SU-DHL-6 (cell line): ENCODE data around the gene ZDHHC20.

Experiments
- H2AFZ ChIP-seq: fragments of 200-600 bp; sonication (generic); 2 replicates; pipeline ENCODE4 v1.6.1; 2014; ENCODE audit warnings: low read depth, mild to moderate bottlenecking, moderate library complexity, mixed read lengths, antibody characterized with exemption, low read length; ENCODE audit not compliant: severe bottlenecking
- H3F3A ChIP-seq: fragments of 200-600 bp; shearing (Covaris generic); 2 replicates; pipeline ENCODE4 v1.6.0; 2016; ENCODE audit warnings: antibody characterized with exemption, mild to moderate bottlenecking; ENCODE audit not compliant: insufficient read depth
- H3K27ac ChIP-seq: fragments of 200-600 bp; sonication (generic); 2 replicates; pipeline ENCODE4 v1.5.1; 2016; ENCODE audit warnings: low read depth, mild to moderate bottlenecking, low read length, moderate library complexity, mixed read lengths
- H3K27me3 ChIP-seq: fragments of 200-600 bp; sonication (generic), shearing (Covaris generic); 2 replicates; pipeline ENCODE4 v1.6.0; 2014; ENCODE audit warnings: mild to moderate bottlenecking, low read length
- H3K36me3 ChIP-seq: fragments of 200-600 bp; sonication (generic); 2 replicates; pipeline ENCODE4 v1.6.1; 2014; ENCODE audit warnings: mild to moderate bottlenecking, low read length, mixed read lengths
- H3K4me2 ChIP-seq: fragments of 300-600, 200-600 bp; shearing (Covaris generic), sonication (generic); 2 replicates; pipeline ENCODE4 v1.6.0; 2014; ENCODE audit warnings: low read length, low read depth, mild to moderate bottlenecking; ENCODE audit not compliant: poor library complexity, severe bottlenecking
- H3K4me3 ChIP-seq: fragments of 200-600 bp; sonication (generic); 2 replicates; pipeline ENCODE4 v1.5.1; 2014; ENCODE audit warnings: antibody characterized with exemption, low read length, mild to moderate bottlenecking, mixed read lengths; ENCODE audit not compliant: insufficient read depth, poor library complexity, severe bottlenecking
- H3K79me2 ChIP-seq: fragments of 200-600 bp; sonication (generic); 2 replicates; pipeline ENCODE4 v1.6.1; 2014; ENCODE audit warnings: mild to moderate bottlenecking, low read length, moderate library complexity; ENCODE audit not compliant: insufficient read depth
- H3K9ac ChIP-seq: fragments of 200-600 bp; sonication (generic); 2 replicates; pipeline ENCODE4 v1.7.0; 2014; ENCODE audit warnings: mild to moderate bottlenecking, low read length
- H3K9me2 ChIP-seq: fragments of 200-600 bp; sonication (generic); replicated peaks from 2 replicates; pipeline ENCODE4 v1.6.1; 2014; ENCODE audit warnings: low read length; ENCODE audit not compliant: insufficient read depth
- H3K9me3 ChIP-seq: fragments of 200-600 bp; sonication (generic); 2 replicates; pipeline ENCODE4 v1.6.1; 2014; ENCODE audit warnings: low read length, mixed read lengths; ENCODE audit not compliant: insufficient read depth
- H4K20me1 ChIP-seq: fragments of 200-600 bp; sonication (generic); 2 replicates; pipeline ENCODE4 v1.6.1; 2014; ENCODE audit warnings: low read depth, mild to moderate bottlenecking, antibody characterized with exemption, low read length, moderate library complexity, mixed read lengths
- EZH2phosphoT487 ChIP-seq: fragments of 200-600 bp; sonication (generic), shearing (Covaris generic); conservative IDR thresholded peaks from 2 replicates; pipeline ENCODE4 v1.6.1; 2018; ENCODE audit warnings: mild to moderate bottlenecking, antibody characterized with exemption, low read length, moderate library complexity, mixed read lengths
- TF ChIP-seq, protein P1 (sequence below): fragments of 200-600 bp; sonication (generic); IDR thresholded peaks from one replicate; pipeline ENCODE4 v1.5.1; 2017; ENCODE audit warnings: antibody characterized with exemption, mild to moderate bottlenecking, low read length, moderate library complexity; ENCODE audit not compliant: insufficient read depth, poor library complexity, severe bottlenecking

Gene ZDHHC20

DNA sequence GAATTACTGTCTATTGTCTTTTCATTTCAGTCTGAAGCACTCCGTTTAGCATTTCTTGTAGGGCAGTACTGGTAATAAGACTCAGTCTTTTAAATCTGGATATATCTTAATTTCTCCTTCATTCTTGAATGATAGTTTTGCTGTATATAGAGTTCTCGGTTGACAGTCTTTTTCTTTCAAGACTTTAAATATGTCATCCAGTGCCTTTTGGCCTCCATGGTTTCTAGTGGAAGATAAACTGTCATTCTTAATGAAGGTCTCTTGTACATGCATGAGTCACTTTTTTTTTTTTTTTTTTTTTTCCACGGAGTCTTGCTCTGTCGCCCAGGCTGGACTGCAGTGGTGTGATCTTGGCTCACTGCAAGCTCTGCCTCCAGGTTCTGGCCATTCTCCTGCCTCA lies 27.2 kb upstream of the ZDHHC20 start:
- Histone ChIP-seq H3K27ac (no peak overlapping the region), H3K9me2 (no peaks in the 10 kb centered on the region), H3K4me2 (no peak overlapping the region), H3K79me2 (no peaks in the 10 kb centered on the region), H3K36me3 (peaks cover 8% of the 10 kb centered on the region; the same call in 1 of the 2 replicates), H2AFZ (no peak overlapping the region), H3K9me3 (no peaks in the 10 kb centered on the region), H3F3A (no peaks in the 10 kb centered on the region), H3K27me3 (no peaks in the 10 kb centered on the region), H3K9ac (no peak overlapping the region), H4K20me1 (no peaks in the 10 kb centered on the region), H3K4me3 (no peak overlapping the region)
- TF ChIP-seq EZH2phosphoT487: no peak
- TF ChIP-seq, protein P1, sequence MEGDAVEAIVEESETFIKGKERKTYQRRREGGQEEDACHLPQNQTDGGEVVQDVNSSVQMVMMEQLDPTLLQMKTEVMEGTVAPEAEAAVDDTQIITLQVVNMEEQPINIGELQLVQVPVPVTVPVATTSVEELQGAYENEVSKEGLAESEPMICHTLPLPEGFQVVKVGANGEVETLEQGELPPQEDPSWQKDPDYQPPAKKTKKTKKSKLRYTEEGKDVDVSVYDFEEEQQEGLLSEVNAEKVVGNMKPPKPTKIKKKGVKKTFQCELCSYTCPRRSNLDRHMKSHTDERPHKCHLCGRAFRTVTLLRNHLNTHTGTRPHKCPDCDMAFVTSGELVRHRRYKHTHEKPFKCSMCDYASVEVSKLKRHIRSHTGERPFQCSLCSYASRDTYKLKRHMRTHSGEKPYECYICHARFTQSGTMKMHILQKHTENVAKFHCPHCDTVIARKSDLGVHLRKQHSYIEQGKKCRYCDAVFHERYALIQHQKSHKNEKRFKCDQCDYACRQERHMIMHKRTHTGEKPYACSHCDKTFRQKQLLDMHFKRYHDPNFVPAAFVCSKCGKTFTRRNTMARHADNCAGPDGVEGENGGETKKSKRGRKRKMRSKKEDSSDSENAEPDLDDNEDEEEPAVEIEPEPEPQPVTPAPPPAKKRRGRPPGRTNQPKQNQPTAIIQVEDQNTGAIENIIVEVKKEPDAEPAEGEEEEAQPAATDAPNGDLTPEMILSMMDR: no peak

DNA sequence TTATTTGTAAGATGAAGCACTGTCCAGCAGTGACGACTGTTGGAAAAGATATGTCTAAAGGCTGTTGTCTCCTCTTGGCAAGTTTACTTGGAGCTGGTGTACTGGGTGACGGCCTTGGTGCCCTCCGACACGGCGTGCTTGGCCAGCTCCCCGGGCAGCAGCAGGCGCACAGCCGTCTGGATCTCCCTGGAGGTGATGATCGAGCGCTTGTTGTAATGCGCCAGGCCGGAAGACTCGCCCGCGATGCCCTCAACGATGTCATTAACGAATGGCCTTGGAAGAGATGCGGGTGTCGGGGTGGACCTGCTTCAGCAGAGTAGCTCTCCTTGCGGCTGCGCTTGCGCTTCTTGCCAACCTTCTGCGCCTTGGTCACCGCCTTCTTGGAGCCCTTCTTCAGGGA lies 24.6 kb upstream of the ZDHHC20 start:
- TF ChIP-seq EZH2phosphoT487: no peak
- TF ChIP-seq, protein P1: no peak
- no peak overlapping the region for H3K27ac ChIP-seq

DNA sequence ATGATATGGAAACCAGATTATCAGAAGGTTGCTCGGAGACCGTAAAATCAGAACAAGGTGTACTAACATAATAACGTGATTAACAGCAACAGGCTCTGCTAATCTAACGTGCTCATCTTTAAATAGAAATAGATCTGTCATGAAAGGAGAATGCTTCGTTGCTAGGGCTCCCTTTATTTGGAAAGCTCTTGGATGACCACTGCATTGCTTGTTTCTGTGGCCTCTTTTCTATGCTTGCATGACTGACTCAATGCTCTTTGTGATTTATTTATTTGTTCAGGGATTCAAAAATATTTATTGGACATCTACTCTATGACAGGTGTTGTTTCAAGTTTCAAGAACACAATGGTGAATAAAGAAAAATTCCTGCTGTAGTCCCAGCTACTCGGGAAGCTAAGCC lies 22.3 kb upstream of the ZDHHC20 start:
- Histone ChIP-seq H3K9me3 (no peaks in the 10 kb centered on the region), H3F3A (no peaks in the 10 kb centered on the region), H3K9me2 (no peaks in the 10 kb centered on the region), H3K4me3 (no peak overlapping the region), H3K27me3 (no peaks in the 10 kb centered on the region), H3K79me2 (no peaks in the 10 kb centered on the region), H3K9ac (no peak overlapping the region), H3K27ac (no peak overlapping the region), H3K4me2 (no peak overlapping the region), H2AFZ (no peak overlapping the region), H3K36me3 (no peaks in the 10 kb centered on the region), H4K20me1 (no peaks in the 10 kb centered on the region)
- TF ChIP-seq, protein P1: no peak
- no peak for TF ChIP-seq EZH2phosphoT487

More for the DNA sequence above, 24.6 kb upstream of the ZDHHC20 start:
- H3K9me2 ChIP-seq: no peaks in the 10 kb centered on the region
- no peaks in the 10 kb centered on the region for H3K79me2 ChIP-seq
- H2AFZ ChIP-seq: no peak overlapping the region
- no peaks in the 10 kb centered on the region for H3K9me3 ChIP-seq
- no peak overlapping the region for H3K9ac ChIP-seq
- no peaks in the 10 kb centered on the region for H3K27me3 ChIP-seq
- 0 out of 2 replicates have a peak, but pooled peaks cover 5% of the 10 kb centered on the region for H3K36me3 ChIP-seq
- H3K4me2 ChIP-seq: no peak overlapping the region
- no peaks in the 10 kb centered on the region for H4K20me1 ChIP-seq
- no peak overlapping the region for H3K4me3 ChIP-seq
- no peaks in the 10 kb centered on the region for H3F3A ChIP-seq
